ENCODE measurements around the gene EWSR1. TPM values are rescaled to one million over a fixed set of nuclear protein-coding genes. Genes with fewer than 3 reads are reported as not detected.
A peak's percentile ranks its signal among the peaks of the same experiment; 100 is the strongest.

EWSR1 gene
- total and polyA plus RNA-seq, 2 experiments from 2014 or later, result 391 to 427 TPM

GRCh38 chr22:29314537-29315285 is 46.6 kb downstream of the EWSR1 start:
- Mint-ChIP-seq H3K9me3 (peaks cover 21% of the 10 kb centered on the region), H3K4me1 (peaks cover 20% of the 10 kb centered on the region), H3K36me3 (ENCODE audit: low read depth) (peaks cover 7% of the 10 kb centered on the region; the same call in 1 of the 3 replicates), H3K4me3 (peak overlapping the region; percentile 68), H3K27ac (no peak overlapping the region), H3K27me3 (ENCODE audit: insufficient read depth, low read depth, poor library complexity) (peaks cover 47% of the 10 kb centered on the region)
- Histone ChIP-seq H3K4me3 (peak overlapping the region; percentile 61), H3K79me2 (replicated peaks; ENCODE audit: insufficient read depth) (no peaks in the 10 kb centered on the region), H3K27ac (ENCODE audit: low read depth) (no peak overlapping the region), H3K36me3 (ENCODE audit: insufficient read depth) (no peaks in the 10 kb centered on the region), H3K27me3 (ENCODE audit: insufficient read depth) (peaks cover 54% of the 10 kb centered on the region), H2AFZ (peak overlapping the region; percentile 76; the same call in 1 of the 2 replicates), H3K4me1 (ENCODE audit: insufficient read depth) (peaks cover 5% of the 10 kb centered on the region; the same call in 1 of the 2 replicates), H3F3A (replicated peaks; ENCODE audit: low read depth) (peaks cover 24% of the 10 kb centered on the region), H4K20me1 (replicated peaks; ENCODE audit: insufficient read depth) (peaks cover 9% of the 10 kb centered on the region), H3K4me2 (peak overlapping the region; percentile 84), H3K9me2 (ENCODE audit: insufficient read depth) (no peaks in the 10 kb centered on the region)
- ATAC-seq (peak; percentile 4), DNase-seq (ENCODE audit: low spot score) (peak; percentile 64)
- TF ChIP-seq STAT1 (IDR thresholded peaks at IDR 0.05; ENCODE audit: unreplicated experiment) (no peak), EZH2 (IDR thresholded peaks at IDR 0.05; ENCODE audit: low read depth, unreplicated experiment) (peak; percentile 58), NANOG (IDR thresholded peaks at IDR 0.05; ENCODE audit: borderline replicate concordance) (no peak)

GRCh38 chr22:29315286-29316140 is 47.4 kb downstream of the EWSR1 start, which contains the start of gene RASL10A:
Gene RASL10A, minus strand, starts transcription at chr22:29315697. Its CDS starts 451 bp downstream, at chr22:29315246.
- no peak within 1 kb of the TSS for H3K27ac ChIP-seq (ENCODE audit: low read depth)
- peak within 1 kb of the TSS; percentile 84 for H3K4me2 ChIP-seq
- no peak within 1 kb of the TSS for H3K27ac Mint-ChIP-seq

More at GRCh38 chr22:29315286-29316140, 47.4 kb downstream of the EWSR1 start, which contains the start of gene RASL10A:
- Histone ChIP-seq H3K27me3 (ENCODE audit: insufficient read depth) (peaks cover 54% of the 10 kb centered on the region), H3K36me3 (ENCODE audit: insufficient read depth) (no peaks in the 10 kb centered on the region), H3K4me3 (peak within 1 kb of the TSS; percentile 61), H3K9me2 (ENCODE audit: insufficient read depth) (no peaks in the 10 kb centered on the region), H4K20me1 (replicated peaks; ENCODE audit: insufficient read depth) (peaks cover 9% of the 10 kb centered on the region), H3F3A (replicated peaks; ENCODE audit: low read depth) (peaks cover 24% of the 10 kb centered on the region), H2AFZ (peak within 1 kb of the TSS; percentile 91), H3K4me1 (ENCODE audit: insufficient read depth) (peaks cover 5% of the 10 kb centered on the region; the same call in 1 of the 2 replicates), H3K79me2 (replicated peaks; ENCODE audit: insufficient read depth) (no peaks in the 10 kb centered on the region)
- Mint-ChIP-seq H3K36me3 (ENCODE audit: low read depth) (peaks cover 7% of the 10 kb centered on the region; the same call in 1 of the 3 replicates), H3K4me3 (peak within 1 kb of the TSS; percentile 68), H3K4me1 (peaks cover 20% of the 10 kb centered on the region), H3K9me3 (peaks cover 21% of the 10 kb centered on the region), H3K27me3 (ENCODE audit: insufficient read depth, low read depth, poor library complexity) (peaks cover 47% of the 10 kb centered on the region)
- peak; percentile 6; the same call in 2 of the 3 replicates for ATAC-seq
- peak; percentile 64 for DNase-seq (ENCODE audit: low spot score)
- TF ChIP-seq EZH2 (IDR thresholded peaks at IDR 0.05; ENCODE audit: low read depth, unreplicated experiment), result peak; percentile 77
- TF ChIP-seq ZNF462 (CRISPR knock-in tag; IDR thresholded peaks at IDR 0.05), result no peak

All from GM23338 (cell line).